Measurements from ENCODE around the gene CACUL1. TPM values are rescaled to one million over a fixed set of nuclear protein-coding genes. Genes with fewer than 3 reads are reported as not detected.
"Not testable (repeated sequence)": the region's sequence is repeated elsewhere in the genome, so short reads cannot be mapped to it uniquely, and the experiment has no call there.

The CACUL1 gene
- total RNA-seq, 1 donor from 2014 or later: 23.5 TPM

- intact Hi-C loops (cut with micrococcal nuclease): no loop called here
These were observed 13.5 kb upstream of the CACUL1 start for GRCh38 chr10:118768041-118768919.

- intact Hi-C loops (cut with micrococcal nuclease): no loop called here
These were observed 12.7 kb upstream of the CACUL1 start for GRCh38 chr10:118767297-118768040.

- intact Hi-C loops (cut with micrococcal nuclease): no loop called here
These were observed 9.4 kb upstream of the CACUL1 start for GRCh38 chr10:118764195-118764594.

GRCh38 chr10:118763202-118763988 is 8.6 kb upstream of the CACUL1 start:
- intact Hi-C loops (cut with micrococcal nuclease): no loop called here

GRCh38 chr10:118760265-118760664 is 5.5 kb upstream of the CACUL1 start:
- intact Hi-C loops (cut with micrococcal nuclease): no loop called here

GRCh38 chr10:118758449-118758848 is 3.7 kb upstream of the CACUL1 start:
- intact Hi-C loops (cut with micrococcal nuclease): loop anchor here (5.0 to 10.0 kb wide), 3 partner anchors 266 to 1114 kb away; partner anchors contain the start of genes GRK5, MCMBP and NANOS1

GRCh38 chr10:118754229-118754555 is 578 bp downstream of the CACUL1 start:
- intact Hi-C loops (cut with micrococcal nuclease): loop anchor here (2.0 to 10.0 kb wide), 5 partner anchors 271 to 1379 kb away; partner anchors contain the start of genes EIF3A, GRK5, NANOS1 and PDZD8

GRCh38 chr10:118753331-118754228 is 1.2 kb downstream of the CACUL1 start:
- intact Hi-C loops (cut with micrococcal nuclease): loop anchor here (2.0 to 10.0 kb wide), 5 partner anchors 271 to 1379 kb away; partner anchors contain the start of genes EIF3A, GRK5, NANOS1 and PDZD8

GRCh38 chr10:118752409-118752808 is 2.4 kb downstream of the CACUL1 start:
- intact Hi-C loops (cut with micrococcal nuclease): loop anchor here (10.0 kb wide), 2 partner anchors 272 to 452 kb away; partner anchors contain the start of genes GRK5 and NANOS1

GRCh38 chr10:118751265-118751664 is 3.5 kb downstream of the CACUL1 start:
- intact Hi-C loops (cut with micrococcal nuclease): loop anchor here (10.0 kb wide), 2 partner anchors 274 to 454 kb away; partner anchors contain the start of genes GRK5 and NANOS1

- intact Hi-C loops (cut with micrococcal nuclease): no loop called here
These were observed 6.7 kb downstream of the CACUL1 start for GRCh38 chr10:118748041-118748440.

GRCh38 chr10:118746246-118746645 is 8.5 kb downstream of the CACUL1 start:
- intact Hi-C loops (cut with micrococcal nuclease): no loop called here

GRCh38 chr10:118745056-118745455 is 9.7 kb downstream of the CACUL1 start:
- intact Hi-C loops (cut with micrococcal nuclease): no loop called here

GRCh38 chr10:118744346-118744918 is 10.3 kb downstream of the CACUL1 start:
- intact Hi-C loops (cut with micrococcal nuclease): not testable (repeated sequence)

GRCh38 chr10:118742782-118743181 is 12.0 kb downstream of the CACUL1 start:
- intact Hi-C loops (cut with micrococcal nuclease): no loop called here

- intact Hi-C loops (cut with micrococcal nuclease): no loop called here
These were observed 12.7 kb downstream of the CACUL1 start for GRCh38 chr10:118742032-118742431.

- intact Hi-C loops (cut with micrococcal nuclease): no loop called here
These were observed 16.4 kb downstream of the CACUL1 start for GRCh38 chr10:118738406-118738805.

GRCh38 chr10:118737603-118738302 is 17.0 kb downstream of the CACUL1 start:
- intact Hi-C loops (cut with micrococcal nuclease): no loop called here

GRCh38 chr10:118735294-118735693 is 19.5 kb downstream of the CACUL1 start:
- intact Hi-C loops (cut with micrococcal nuclease): no loop called here

All from T-helper 2 cell treated with Interferon-gamma antibody and Interleukin-4, amounts not matched to agents 100 ng/mL and 5 ng/mL, for 36 hours (primary cell).